Activated CD4-positive, alpha-beta T cell treated with anti-CD3 and anti-CD28 coated beads for 24 hours (primary cell): ENCODE data around the gene CXorf66.
"Not testable (repeated sequence)": the region's sequence is repeated elsewhere in the genome, so short reads cannot be mapped to it uniquely, and the experiment has no call there.

ENCODE experiments used
- DNase-seq, 2 donors: peaks; one replicate each; pipeline ENCODE4 v3.0.0-alpha.2; 2020; ENCODE audit warnings: low read depth in 2 of 2

The CXorf66 gene

DNA sequence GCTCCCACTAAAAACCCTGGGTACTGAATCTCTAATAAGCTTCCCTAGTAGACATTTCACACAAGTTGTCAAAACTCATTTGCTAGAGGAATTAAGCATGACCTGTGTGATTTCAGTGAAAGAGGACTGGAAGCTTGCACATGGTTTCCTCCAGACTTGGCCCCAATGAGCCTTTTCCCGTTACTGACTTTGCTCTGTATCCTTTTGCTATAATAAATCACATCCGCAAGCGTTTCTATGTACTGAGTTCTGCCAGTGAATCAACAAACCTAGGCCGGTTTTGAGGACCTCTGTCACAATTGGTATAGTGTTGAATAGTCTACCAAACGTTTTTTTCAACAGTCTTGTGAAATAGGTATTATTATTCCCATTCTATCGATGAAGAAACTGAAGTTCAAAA lies 40.6 kb downstream of the CXorf66 start:
- DNase-seq = no peak

- DNase-seq = no peak
Observed at GRCh38 chrX:139924069-139924695, 41.1 kb downstream of the CXorf66 start.

DNA sequence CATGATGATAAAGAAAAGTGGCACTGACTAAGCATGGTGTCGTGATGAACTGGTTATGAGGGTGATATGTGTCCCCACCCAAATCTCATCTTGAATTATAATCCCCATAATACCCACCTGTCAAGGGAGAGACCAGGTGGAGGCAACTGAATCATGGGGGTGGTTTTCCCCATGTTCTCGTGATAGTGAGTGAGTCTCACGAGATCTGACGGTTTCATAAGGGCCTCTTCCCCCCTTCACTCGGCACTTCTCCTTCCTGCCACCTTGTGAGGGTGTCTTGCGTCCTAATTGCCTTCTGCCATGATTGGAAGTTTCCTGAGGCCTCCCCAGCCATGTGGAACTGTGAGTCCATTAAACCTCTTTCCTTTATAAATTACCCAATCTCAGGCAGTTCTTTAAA lies 44.2 kb downstream of the CXorf66 start:
- DNase-seq = not testable (repeated sequence)

DNA sequence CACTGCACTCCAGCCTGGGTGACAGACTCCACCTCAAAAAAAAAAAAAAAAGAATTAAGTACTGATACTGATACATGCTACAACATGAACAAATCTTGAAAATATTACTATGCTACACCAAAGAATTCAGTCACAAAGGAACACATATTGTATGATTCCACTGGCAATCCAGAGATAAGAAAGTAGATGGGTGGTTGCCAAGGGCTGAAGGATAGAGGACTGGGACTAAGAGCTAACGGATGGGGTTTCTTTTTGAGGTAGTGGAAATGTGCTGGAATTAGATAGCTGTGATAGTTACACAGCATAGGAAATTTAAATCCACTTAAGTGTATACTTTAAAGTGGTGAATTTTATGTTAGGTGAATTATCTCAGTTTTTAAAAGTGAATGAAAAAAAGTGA lies 45.0 kb downstream of the CXorf66 start:
- no peak for DNase-seq

GRCh38 chrX:139914421-139914820 lies 50.9 kb downstream of the CXorf66 start:
- DNase-seq = no peak

- no peak for DNase-seq
Observed at GRCh38 chrX:139909712-139910111, 55.6 kb downstream of the CXorf66 start.

DNA sequence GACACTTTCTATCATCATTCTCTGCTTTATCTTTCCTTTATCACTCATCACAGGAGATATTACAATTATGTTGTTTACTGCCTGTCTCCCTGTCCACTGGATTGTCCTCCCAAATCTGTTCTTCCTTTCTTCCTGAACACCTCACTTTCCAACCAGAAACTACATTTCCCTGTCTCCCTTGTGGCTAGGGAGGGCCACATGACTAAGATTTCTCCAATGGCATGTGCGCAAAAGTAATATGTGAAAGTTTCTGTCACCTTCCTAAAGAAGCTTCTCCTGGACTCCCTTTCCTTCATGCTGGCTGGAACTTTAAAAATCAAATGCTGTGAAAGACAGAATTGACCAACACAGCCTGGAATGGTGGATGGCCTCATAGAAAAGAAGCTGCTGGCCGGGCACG lies 58.2 kb downstream of the CXorf66 start:
- DNase-seq = no peak

GRCh38 chrX:139905743-139906142 lies 59.6 kb downstream of the CXorf66 start:
- no peak for DNase-seq
